H9 (cell line): ENCODE data around the gene EFTUD2. TPM values are rescaled to one million over a fixed set of nuclear protein-coding genes. Genes with fewer than 3 reads are reported as not detected.
"Not testable (repeated sequence)": the region's sequence is repeated elsewhere in the genome, so short reads cannot be mapped to it uniquely, and the experiment has no call there.

Experiments used
- DNase-seq: peaks from one replicate; pipeline ENCODE4 v3.0.0-alpha.2; 2017
- H2AFZ ChIP-seq: one replicate; pipeline ENCODE4 v1.6.1; 2013; ENCODE audit warnings: mild to moderate bottlenecking, low read length, control low read depth, moderate library complexity
- H2AK5ac ChIP-seq: 2 replicates; pipeline ENCODE4 v1.6.1; 2013; ENCODE audit warnings: low read length, control low read depth, mixed read lengths; ENCODE audit not compliant: insufficient read length
- H2BK120ac ChIP-seq: one replicate; pipeline ENCODE4 v1.6.1; 2013; ENCODE audit warnings: low read depth, mild to moderate bottlenecking, low read length, control low read depth, inconsistent platforms; ENCODE audit not compliant: poor library complexity, severe bottlenecking
- H2BK12ac ChIP-seq: 2 replicates; pipeline ENCODE4 v1.6.1; 2013; ENCODE audit warnings: low read length, control low read depth, mixed read lengths, low read depth; ENCODE audit not compliant: insufficient read length
- H2BK15ac ChIP-seq: 2 replicates; pipeline ENCODE4 v1.6.1; 2013; ENCODE audit warnings: low read depth, low read length, control low read depth
- H2BK20ac ChIP-seq: one replicate; pipeline ENCODE4 v1.6.1; 2013; ENCODE audit warnings: low read depth, mild to moderate bottlenecking, low read length, control low read depth, inconsistent platforms; ENCODE audit not compliant: poor library complexity, severe bottlenecking
- H2BK5ac ChIP-seq: 2 replicates; pipeline ENCODE4 v1.6.1; 2013; ENCODE audit warnings: low read length, control low read depth, mixed read lengths; ENCODE audit not compliant: insufficient read length
- H3K14ac ChIP-seq: 2 replicates; pipeline ENCODE4 v1.6.1; 2013; ENCODE audit warnings: low read length, control low read depth; ENCODE audit not compliant: insufficient read depth
- H3K18ac ChIP-seq: 2 replicates; pipeline ENCODE4 v1.6.1; 2013; ENCODE audit warnings: low read depth, mild to moderate bottlenecking, mixed read lengths, low read length, control low read depth; ENCODE audit not compliant: insufficient read length
- H3K23ac ChIP-seq: 2 replicates; pipeline ENCODE4 v1.6.1; 2013; ENCODE audit warnings: low read length, control low read depth, mixed read lengths, low read depth; ENCODE audit not compliant: insufficient read length
- H3K23me2 ChIP-seq: 2 replicates; pipeline ENCODE4 v1.6.1; 2013; ENCODE audit warnings: low read depth, mild to moderate bottlenecking, mixed read lengths, low read length, control low read depth; ENCODE audit not compliant: insufficient read length, poor library complexity, severe bottlenecking
- H3K27ac ChIP-seq: 2 replicates; pipeline ENCODE4 v1.5.1; 2013; ENCODE audit warnings: low read length, control low read depth, mixed read lengths, low read depth; ENCODE audit not compliant: insufficient read length
- H3K27me3 ChIP-seq: 2 replicates; pipeline ENCODE4 v1.6.1; 2013; ENCODE audit warnings: low read length, control low read depth, inconsistent platforms; ENCODE audit not compliant: insufficient read depth
- H3K4ac ChIP-seq: 2 replicates; pipeline ENCODE4 v1.6.1; 2013; ENCODE audit warnings: low read depth, mild to moderate bottlenecking, control low read depth, inconsistent platforms, low read length, moderate library complexity
- H3K4me1 ChIP-seq: 2 replicates; pipeline ENCODE4 v1.6.1; 2013; ENCODE audit warnings: low read length, control low read depth, inconsistent platforms; ENCODE audit not compliant: insufficient read depth
- H3K4me2 ChIP-seq: 2 replicates; pipeline ENCODE4 v1.6.1; 2013; ENCODE audit warnings: low read length, control low read depth, mixed read lengths; ENCODE audit not compliant: insufficient read length, insufficient read depth
- H3K56ac ChIP-seq: 2 replicates; pipeline ENCODE4 v1.6.1; 2013; ENCODE audit warnings: low read depth, mild to moderate bottlenecking, mixed read lengths, low read length, control low read depth; ENCODE audit not compliant: insufficient read length
- H3K79me1 ChIP-seq: 2 replicates; pipeline ENCODE4 v1.6.1; 2013; ENCODE audit warnings: low read depth, mild to moderate bottlenecking, moderate library complexity, low read length, control low read depth, inconsistent platforms; ENCODE audit not compliant: insufficient read depth, poor library complexity, severe bottlenecking
- H3K79me2 ChIP-seq: 2 replicates; pipeline ENCODE4 v1.6.1; 2013; ENCODE audit warnings: low read length, control low read depth, inconsistent platforms; ENCODE audit not compliant: insufficient read depth
- H3K9ac ChIP-seq: 2 replicates; pipeline ENCODE4 v1.6.1; 2013; ENCODE audit warnings: low read length, control low read depth, mixed read lengths; ENCODE audit not compliant: insufficient read length; ENCODE audit errors: extremely low read depth
- H3K9me3 ChIP-seq: one replicate; pipeline ENCODE4 v1.6.1; 2013; ENCODE audit warnings: low read depth, low read length, inconsistent platforms; ENCODE audit not compliant: control insufficient read depth
- H3T11ph ChIP-seq: one replicate; pipeline ENCODE4 v1.6.1; 2013; ENCODE audit warnings: mild to moderate bottlenecking, low read length, control low read depth, inconsistent platforms
- H4K20me1 ChIP-seq: one replicate; pipeline ENCODE4 v1.6.1; 2013; ENCODE audit not compliant: control insufficient read depth, insufficient read length, insufficient read depth
- H4K5ac ChIP-seq: 2 replicates; pipeline ENCODE4 v1.6.1; 2013; ENCODE audit warnings: low read depth, mild to moderate bottlenecking, mixed read lengths, low read length, control low read depth; ENCODE audit not compliant: insufficient read length
- H4K8ac ChIP-seq: replicated peaks from 2 replicates; pipeline ENCODE4 v1.6.1; 2013; ENCODE audit warnings: low read length, control low read depth, mixed read lengths, low read depth; ENCODE audit not compliant: insufficient read length
- H4K91ac ChIP-seq: 2 replicates; pipeline ENCODE4 v1.6.1; 2013; ENCODE audit warnings: low read depth, mild to moderate bottlenecking, moderate library complexity, mixed read lengths, low read length, control low read depth; ENCODE audit not compliant: insufficient read length
- H3K27ac Mint-ChIP-seq, 3 experiments: 2 replicates in 2 of 3; 3 replicates in 1 of 3; pipeline ENCODE4 v1.8.0; 2020 to 2021; ENCODE audit warnings: mixed read lengths in 3 of 3, mild to moderate bottlenecking in 1 of 3, moderate library complexity in 1 of 3
- H3K27me3 Mint-ChIP-seq: 2 replicates; pipeline ENCODE4 v1.8.0; 2021; ENCODE audit warnings: low read depth, mild to moderate bottlenecking, moderate library complexity, mixed read lengths
- H3K36me3 Mint-ChIP-seq, 3 experiments: 2 replicates in 2 of 3; 3 replicates in 1 of 3; pipeline ENCODE4 v1.8.0; 2020 to 2021; ENCODE audit warnings: low read depth in 3 of 3, mixed read lengths in 3 of 3; ENCODE audit not compliant: insufficient read depth in 1 of 3
- H3K4me1 Mint-ChIP-seq, 2 experiments: 2 replicates each; pipeline ENCODE4 v1.8.0; 2020; ENCODE audit warnings: mixed read lengths in 2 of 2
- H3K4me3 Mint-ChIP-seq, 2 experiments: 2 replicates in 1 of 2; 3 replicates in 1 of 2; pipeline ENCODE4 v1.8.0; 2020 to 2021; ENCODE audit warnings: mild to moderate bottlenecking in 2 of 2, mixed read lengths in 2 of 2, moderate library complexity in 1 of 2
- H3K9me3 Mint-ChIP-seq, 2 experiments: 2 replicates in 1 of 2; 3 replicates in 1 of 2; pipeline ENCODE4 v1.8.0; 2020; ENCODE audit warnings: mild to moderate bottlenecking in 2 of 2, mixed read lengths in 2 of 2, moderate library complexity in 1 of 2
- WGBS: extraction: QIAGEN DNeasy Blood & Tissue Kit; methylation state at CpG from one replicate; pipeline ENCODE4 v1.1.7; 2013; ENCODE audit warnings: missing lambda C conversion rate, low lambda C conversion rate, mixed read lengths; ENCODE audit not compliant: insufficient read length; ENCODE audit errors: extremely low coverage; 5-methylcytosine and 5-hydroxymethylcytosine counted together
- total RNA-seq: library from RNA; stranded (reverse); gene quantifications from 2 replicates; pipeline ENCODE4 v1.2.1, GENCODE V29; 2021
- TF ChIP-seq, protein P1 (sequence below): fragments of 200-600 bp; sonication (generic); conservative IDR thresholded peaks from 3 replicates; pipeline ENCODE4 v1.8.0; 2021; ENCODE audit warnings: antibody characterized with exemption, mild to moderate bottlenecking

The EFTUD2 gene
- total RNA-seq, 1 experiment from 2014 or later, result 150 TPM

GRCh38 chr17:44826123-44826790 is 73.0 kb downstream of the EFTUD2 start:
- no peak overlapping the region for H4K5ac ChIP-seq
- no CpG with 5 or more reads among the region's 15 CpGs for WGBS
- no peaks in the 10 kb centered on the region for H3K27me3 ChIP-seq
- no peak overlapping the region for H2BK15ac ChIP-seq
- no peak for DNase-seq
- Mint-ChIP-seq H3K27me3 (peaks cover 1% of the 10 kb centered on the region), H3K27ac (no peak overlapping the region), H3K9me3 (peaks cover 0 to 7% of the 10 kb centered on the region in 2 experiments; a peak in 3 of 5 replicates), H3K36me3 (peaks cover 0 to 10% (median 3%) of the 10 kb centered on the region in 3 experiments; a peak in 2 of 7 replicates), H3K4me3 (peak overlapping the region in 1 of 2 experiments; percentile 32; a peak in 1 of 5 replicates), H3K4me1 (peaks cover 15 to 32% of the 10 kb centered on the region in 2 experiments)
- H3K79me1 ChIP-seq, result peaks cover 14% of the 10 kb centered on the region
- peaks cover 7% of the 10 kb centered on the region for H3K23me2 ChIP-seq
- no peak overlapping the region for H3K4me2 ChIP-seq
- H3K27ac ChIP-seq, result no peak overlapping the region
- no peak overlapping the region for H2BK20ac ChIP-seq
- no peaks in the 10 kb centered on the region for H4K20me1 ChIP-seq
- no peak overlapping the region for H3K9ac ChIP-seq
- no peak overlapping the region for H4K8ac ChIP-seq
- no peak overlapping the region for H3K18ac ChIP-seq
- TF ChIP-seq, protein P1, sequence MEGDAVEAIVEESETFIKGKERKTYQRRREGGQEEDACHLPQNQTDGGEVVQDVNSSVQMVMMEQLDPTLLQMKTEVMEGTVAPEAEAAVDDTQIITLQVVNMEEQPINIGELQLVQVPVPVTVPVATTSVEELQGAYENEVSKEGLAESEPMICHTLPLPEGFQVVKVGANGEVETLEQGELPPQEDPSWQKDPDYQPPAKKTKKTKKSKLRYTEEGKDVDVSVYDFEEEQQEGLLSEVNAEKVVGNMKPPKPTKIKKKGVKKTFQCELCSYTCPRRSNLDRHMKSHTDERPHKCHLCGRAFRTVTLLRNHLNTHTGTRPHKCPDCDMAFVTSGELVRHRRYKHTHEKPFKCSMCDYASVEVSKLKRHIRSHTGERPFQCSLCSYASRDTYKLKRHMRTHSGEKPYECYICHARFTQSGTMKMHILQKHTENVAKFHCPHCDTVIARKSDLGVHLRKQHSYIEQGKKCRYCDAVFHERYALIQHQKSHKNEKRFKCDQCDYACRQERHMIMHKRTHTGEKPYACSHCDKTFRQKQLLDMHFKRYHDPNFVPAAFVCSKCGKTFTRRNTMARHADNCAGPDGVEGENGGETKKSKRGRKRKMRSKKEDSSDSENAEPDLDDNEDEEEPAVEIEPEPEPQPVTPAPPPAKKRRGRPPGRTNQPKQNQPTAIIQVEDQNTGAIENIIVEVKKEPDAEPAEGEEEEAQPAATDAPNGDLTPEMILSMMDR, result no peak
- no peak overlapping the region for H3K4ac ChIP-seq
- H2BK5ac ChIP-seq, result no peak overlapping the region
- no peak overlapping the region for H3K14ac ChIP-seq
- no peak overlapping the region for H2BK12ac ChIP-seq
- H3K4me1 ChIP-seq, result no peaks in the 10 kb centered on the region; the same call in 1 of the 2 replicates
- H2AFZ ChIP-seq, result no peak overlapping the region
- H3K79me2 ChIP-seq, result peaks cover 53% of the 10 kb centered on the region; the same call in 1 of the 2 replicates
- H3K56ac ChIP-seq, result no peak overlapping the region
- H2AK5ac ChIP-seq, result no peak overlapping the region
- no peaks in the 10 kb centered on the region for H3K9me3 ChIP-seq
- H4K91ac ChIP-seq, result no peak overlapping the region
- H3T11ph ChIP-seq, result no peak overlapping the region
- H2BK120ac ChIP-seq, result no peak overlapping the region
- no peak overlapping the region for H3K23ac ChIP-seq

- no CpG with 5 or more reads among the region's 9 CpGs for WGBS
- H3K4ac ChIP-seq, result not testable (repeated sequence)
- peaks cover 58% of the 10 kb centered on the region; the same call in 1 of the 2 replicates for H3K79me2 ChIP-seq
Observed at GRCh38 chr17:44825236-44825635, 74.0 kb downstream of the EFTUD2 start.

More at GRCh38 chr17:44825236-44825635, 74.0 kb downstream of the EFTUD2 start:
- H3K27ac Mint-ChIP-seq, H2BK12ac ChIP-seq, H3K23me2 ChIP-seq, DNase-seq, H3K9me3 Mint-ChIP-seq, H2AFZ ChIP-seq, H3K27ac ChIP-seq, H3K14ac ChIP-seq, H3K9ac ChIP-seq, H4K5ac ChIP-seq, H3K56ac ChIP-seq, H3K18ac ChIP-seq, H2AK5ac ChIP-seq, H3K27me3 ChIP-seq, H3K9me3 ChIP-seq, H2BK20ac ChIP-seq, H3K4me1 ChIP-seq, H4K91ac ChIP-seq, H3K4me3 Mint-ChIP-seq, H3K23ac ChIP-seq, H4K20me1 ChIP-seq, H3T11ph ChIP-seq, H4K8ac ChIP-seq, H2BK15ac ChIP-seq, H2BK120ac ChIP-seq, H3K27me3 Mint-ChIP-seq, H3K4me2 ChIP-seq, H2BK5ac ChIP-seq: not testable (repeated sequence)
- peaks cover 14% of the 10 kb centered on the region for H3K79me1 ChIP-seq
- Mint-ChIP-seq H3K4me1 (peaks cover 11 to 25% of the 10 kb centered on the region in 2 experiments), H3K36me3 (peaks cover 1 to 12% (median 8%) of the 10 kb centered on the region in 3 experiments; a peak in 6 of 7 replicates)
